Measurements from ENCODE around the gene HMOX1.

Gene HMOX1

DNA sequence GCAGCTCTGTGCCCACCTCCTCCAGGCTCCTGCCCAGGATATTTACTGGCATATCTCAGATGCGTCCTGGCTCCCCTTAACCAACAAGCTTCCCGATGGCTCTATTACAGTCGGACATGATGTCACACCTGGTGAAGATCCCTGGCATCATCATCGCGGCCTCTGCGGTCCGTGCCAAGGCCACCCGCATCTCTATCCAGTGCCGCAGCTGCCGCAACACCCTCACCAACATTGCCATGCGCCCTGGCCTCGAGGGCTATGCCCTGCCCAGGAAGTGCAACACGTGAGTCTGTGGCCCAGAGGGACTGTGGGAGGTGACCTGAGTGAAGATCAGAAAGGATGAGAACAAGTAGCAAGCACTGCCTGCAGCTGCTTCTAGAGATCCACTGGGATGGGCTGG, 25.5 kb downstream of the HMOX1 start:
- DNase-seq (ENCODE audit: low spot score), result no peak

DNA sequence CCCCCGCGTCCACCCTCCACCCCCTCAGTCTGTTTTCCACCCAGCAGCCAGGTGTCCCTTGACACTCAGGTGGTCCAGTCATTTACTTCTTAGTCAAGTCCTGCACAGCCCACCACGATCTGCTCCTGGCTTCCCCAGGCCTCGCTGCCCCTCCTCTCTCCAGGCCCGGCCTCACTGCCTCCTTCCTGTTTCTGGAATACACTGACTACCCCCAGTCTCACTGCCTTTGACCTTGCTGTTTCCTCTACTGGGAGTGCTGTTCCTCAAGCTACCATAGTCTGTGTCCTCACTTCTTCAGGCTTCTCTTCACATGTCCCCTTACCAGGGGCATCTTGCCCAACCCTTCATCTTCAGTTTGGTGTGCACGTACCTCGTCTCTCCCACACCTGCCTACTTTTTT, 26.5 kb downstream of the HMOX1 start:
- no peak for DNase-seq (ENCODE audit: low spot score)

DNA sequence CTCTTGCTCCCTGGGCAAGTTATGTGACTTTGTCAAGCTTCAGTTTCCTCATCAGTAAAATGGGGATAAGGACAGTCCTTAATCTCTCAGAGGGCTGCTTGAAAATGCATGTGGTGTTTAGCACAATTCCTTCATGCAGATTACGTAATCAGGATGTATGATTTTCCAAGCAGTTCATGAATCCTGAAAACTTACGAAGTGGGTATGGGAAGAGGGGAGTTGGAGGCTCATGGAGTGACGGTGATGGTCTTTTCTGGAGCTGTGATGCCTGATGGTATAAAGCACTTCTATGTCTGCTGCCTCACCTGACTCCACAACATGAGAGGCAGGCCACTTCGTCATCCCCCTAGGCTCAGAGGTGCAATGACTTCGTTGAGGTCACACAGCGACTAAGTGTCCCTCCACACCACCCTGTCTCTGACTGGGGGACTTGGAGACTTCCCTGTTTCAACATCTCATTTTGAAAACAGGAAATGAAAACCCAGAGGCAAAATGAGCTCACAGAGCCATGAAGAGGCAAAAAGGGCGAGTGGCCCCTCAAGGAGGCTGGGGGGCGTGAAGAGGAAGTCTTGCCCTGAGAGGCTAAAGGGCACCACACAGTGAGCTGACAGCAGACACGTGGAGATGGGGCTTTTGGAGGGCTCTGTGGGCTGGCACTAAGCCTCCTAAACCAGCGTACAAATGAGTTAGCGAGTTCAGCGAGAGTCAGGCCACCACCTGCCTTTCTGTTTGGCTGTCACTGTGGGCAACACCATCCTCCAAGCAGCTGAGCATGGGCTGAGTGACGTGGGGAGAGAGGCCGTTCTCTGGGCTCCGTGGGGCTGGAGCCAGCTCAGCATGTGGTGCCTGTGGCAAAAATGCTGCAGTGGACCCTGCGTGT, 29.1 kb downstream of the HMOX1 start:
- peak; percentile 14 for DNase-seq (ENCODE audit: low spot score)

GRCh38 chr22:35410663-35411034, 29.8 kb downstream of the HMOX1 start:
- no peak for DNase-seq (ENCODE audit: low spot score)

DNA sequence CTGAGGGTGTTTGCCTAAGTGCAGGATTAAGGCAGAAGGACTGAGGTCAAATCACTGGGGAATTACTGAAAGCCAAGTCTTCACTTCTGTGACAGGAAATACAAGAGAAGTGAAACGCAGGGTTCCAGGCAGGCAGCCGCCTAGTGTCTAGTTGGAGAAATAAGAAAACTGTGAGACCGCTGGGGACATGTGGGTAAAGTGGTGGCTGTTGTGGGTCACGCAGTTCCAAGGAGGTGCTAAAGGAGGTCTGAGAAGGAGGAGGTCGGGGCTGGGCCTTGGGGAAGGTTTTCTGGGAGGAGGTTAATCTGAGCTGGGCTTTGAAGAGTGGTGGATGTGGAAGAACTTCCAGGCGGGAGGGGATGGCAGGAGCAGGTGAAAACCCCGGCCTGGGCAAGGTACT, 30.2 kb downstream of the HMOX1 start:
- no peak for DNase-seq (ENCODE audit: low spot score)

- no peak for DNase-seq (ENCODE audit: low spot score)
These were observed 32.7 kb downstream of the HMOX1 start for GRCh38 chr22:35413624-35414023.

GRCh38 chr22:35417606-35418005, 36.7 kb downstream of the HMOX1 start:
- DNase-seq (ENCODE audit: low spot score), result no peak

GRCh38 chr22:35418088-35418487, 37.2 kb downstream of the HMOX1 start:
- DNase-seq (ENCODE audit: low spot score), result no peak

- DNase-seq (ENCODE audit: low spot score), result no peak
These were observed 37.8 kb downstream of the HMOX1 start for GRCh38 chr22:35418731-35419130.

DNA sequence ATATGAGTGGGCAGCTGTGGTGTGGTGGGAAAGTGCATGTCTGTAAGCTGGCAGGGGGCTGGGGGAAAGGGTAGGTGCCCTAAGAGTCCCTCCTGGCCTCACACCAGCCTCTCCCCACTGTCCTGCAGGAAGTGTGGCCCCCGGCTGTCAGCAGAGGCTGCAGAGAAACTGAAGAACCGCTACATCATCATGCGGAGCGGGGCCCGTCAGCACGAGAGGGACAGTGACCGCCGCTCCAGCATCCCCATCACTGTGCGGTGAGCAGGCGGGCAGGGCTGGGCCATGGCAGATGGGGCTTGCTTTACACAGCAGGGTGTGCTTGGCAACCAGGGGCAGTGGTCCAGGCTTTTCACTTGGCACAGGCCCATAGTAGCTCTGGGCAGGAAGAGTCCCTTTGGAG, 38.9 kb downstream of the HMOX1 start:
- DNase-seq (ENCODE audit: low spot score), result no peak

DNA sequence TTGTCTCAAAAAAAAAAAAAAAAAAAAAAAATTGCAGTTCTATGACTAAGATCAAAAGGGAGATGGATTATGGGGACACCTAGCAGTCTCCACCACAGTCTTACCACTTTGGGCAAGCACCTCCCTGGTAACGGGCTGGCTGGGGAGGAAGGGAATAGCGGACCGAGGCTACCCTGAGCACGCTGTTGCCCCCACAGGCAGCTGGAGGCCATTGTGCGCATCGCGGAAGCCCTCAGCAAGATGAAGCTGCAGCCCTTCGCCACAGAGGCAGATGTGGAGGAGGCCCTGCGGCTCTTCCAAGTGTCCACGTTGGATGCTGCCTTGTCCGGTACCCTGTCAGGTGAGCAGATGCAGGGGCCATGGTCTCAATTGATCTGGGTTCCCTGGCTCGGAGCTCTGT, 40.2 kb downstream of the HMOX1 start:
- no peak for DNase-seq (ENCODE audit: low spot score)

DNA sequence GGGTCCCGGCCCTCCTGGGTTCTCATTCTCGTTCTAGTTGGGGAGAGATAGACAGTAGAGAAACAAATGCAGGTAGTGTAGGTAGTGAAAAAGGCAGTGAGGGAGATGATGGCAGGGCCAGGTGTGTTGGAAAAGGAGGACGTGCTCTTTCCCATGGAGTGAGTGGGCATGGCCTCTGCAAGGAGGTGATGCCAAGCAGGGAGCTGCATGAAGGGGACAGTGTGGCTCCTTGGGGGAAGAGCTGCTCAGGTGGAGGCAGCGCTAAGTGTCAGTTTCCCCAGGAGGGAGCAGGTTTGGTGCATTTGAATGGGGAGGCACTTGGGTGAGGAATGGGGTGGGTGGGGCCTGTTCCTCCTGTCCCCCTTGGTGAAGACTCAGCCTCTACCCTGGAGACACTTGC, 41.2 kb downstream of the HMOX1 start:
- no peak for DNase-seq (ENCODE audit: low spot score)

- DNase-seq (ENCODE audit: low spot score), result no peak
These were observed 42.0 kb downstream of the HMOX1 start for GRCh38 chr22:35422936-35423335.

- DNase-seq (ENCODE audit: low spot score), result no peak
These were observed 43.2 kb downstream of the HMOX1 start for GRCh38 chr22:35424081-35424480.

DNA sequence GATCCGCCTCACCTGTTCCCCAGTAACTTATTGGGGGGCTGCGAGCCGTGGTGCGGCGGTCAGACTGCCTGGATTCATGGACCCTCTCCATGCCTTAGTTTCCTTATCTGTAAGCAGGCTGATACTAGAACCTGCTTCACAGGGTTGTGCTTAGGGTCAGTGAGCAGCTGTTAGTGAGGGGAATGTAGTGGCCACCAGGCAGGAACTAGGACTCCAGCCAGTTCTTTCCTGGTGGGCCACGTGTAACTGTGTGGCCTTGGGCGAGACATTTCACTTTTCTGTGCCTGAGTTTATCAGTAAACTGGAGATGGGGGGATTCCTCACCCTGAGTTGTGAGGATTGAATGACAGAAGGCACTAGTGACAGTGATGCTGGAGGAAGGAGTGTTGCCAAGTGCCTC, 43.9 kb downstream of the HMOX1 start:
- no peak for DNase-seq (ENCODE audit: low spot score)

DNA sequence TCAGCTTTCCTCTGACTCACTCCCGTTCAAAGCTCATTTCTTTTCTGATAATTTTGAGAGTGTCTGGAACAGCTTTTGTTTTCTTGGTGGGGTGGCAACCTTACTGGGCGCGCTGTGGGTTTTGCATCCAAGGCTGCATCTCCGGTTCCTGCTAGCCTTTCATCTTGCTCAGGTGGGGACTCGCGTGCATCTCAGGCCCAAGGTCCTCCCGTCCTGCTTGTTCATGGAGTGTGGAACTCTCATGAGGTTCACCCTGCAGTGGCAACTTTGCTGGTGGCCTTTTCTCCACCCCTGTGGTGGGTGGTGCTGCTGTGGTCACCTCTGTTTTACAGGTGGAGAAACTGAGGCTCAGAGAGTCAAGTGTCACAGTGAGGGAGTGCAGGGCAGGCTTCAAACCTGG, 44.6 kb downstream of the HMOX1 start:
- DNase-seq (ENCODE audit: low spot score), result no peak

GRCh38 chr22:35425971-35426800, 45.3 kb downstream of the HMOX1 start:
- DNase-seq (ENCODE audit: low spot score), result no peak

DNA sequence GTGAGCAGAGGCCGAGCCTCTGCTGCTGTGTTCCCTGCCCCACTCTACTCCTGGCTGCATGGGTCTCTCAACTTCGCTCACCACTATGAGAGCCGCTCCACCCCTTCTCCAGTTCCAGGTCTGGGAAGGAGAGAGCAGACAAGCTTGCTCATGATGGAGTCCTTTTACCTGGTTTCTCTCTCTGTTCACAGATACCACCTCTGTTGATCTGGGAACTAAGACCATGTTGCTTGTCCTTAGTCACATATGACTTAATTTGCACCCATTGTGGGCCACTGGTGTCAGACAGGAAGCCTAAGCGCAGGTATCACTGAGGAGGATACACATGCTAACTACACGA, 45.9 kb downstream of the HMOX1 start:
- DNase-seq (ENCODE audit: low spot score), result no peak

DNA sequence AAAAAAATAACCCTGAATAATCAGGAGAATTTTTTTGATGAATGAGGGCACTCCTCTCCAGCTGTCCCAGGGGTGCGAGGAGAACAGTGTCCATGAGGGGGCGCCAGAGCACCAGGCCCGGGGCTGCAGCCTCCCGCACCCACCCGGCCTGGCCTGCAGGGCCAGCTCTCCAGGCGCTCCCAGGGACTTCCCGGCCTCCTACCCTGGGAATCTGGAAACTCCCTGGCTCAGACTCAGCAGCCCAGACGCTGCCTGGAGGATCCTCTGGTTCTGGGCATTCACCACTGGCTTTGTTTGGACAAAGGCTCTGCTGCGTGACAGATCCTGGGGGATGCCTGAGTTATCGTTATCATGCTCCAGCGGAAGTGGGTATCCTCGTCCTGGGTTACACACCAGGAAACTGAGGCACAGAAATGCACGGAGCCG, 50.0 kb downstream of the HMOX1 start:
- DNase-seq (ENCODE audit: low spot score), result peak; percentile 58

- DNase-seq (ENCODE audit: low spot score), result no peak
These were observed 50.8 kb downstream of the HMOX1 start for GRCh38 chr22:35431483-35432227.

DNA sequence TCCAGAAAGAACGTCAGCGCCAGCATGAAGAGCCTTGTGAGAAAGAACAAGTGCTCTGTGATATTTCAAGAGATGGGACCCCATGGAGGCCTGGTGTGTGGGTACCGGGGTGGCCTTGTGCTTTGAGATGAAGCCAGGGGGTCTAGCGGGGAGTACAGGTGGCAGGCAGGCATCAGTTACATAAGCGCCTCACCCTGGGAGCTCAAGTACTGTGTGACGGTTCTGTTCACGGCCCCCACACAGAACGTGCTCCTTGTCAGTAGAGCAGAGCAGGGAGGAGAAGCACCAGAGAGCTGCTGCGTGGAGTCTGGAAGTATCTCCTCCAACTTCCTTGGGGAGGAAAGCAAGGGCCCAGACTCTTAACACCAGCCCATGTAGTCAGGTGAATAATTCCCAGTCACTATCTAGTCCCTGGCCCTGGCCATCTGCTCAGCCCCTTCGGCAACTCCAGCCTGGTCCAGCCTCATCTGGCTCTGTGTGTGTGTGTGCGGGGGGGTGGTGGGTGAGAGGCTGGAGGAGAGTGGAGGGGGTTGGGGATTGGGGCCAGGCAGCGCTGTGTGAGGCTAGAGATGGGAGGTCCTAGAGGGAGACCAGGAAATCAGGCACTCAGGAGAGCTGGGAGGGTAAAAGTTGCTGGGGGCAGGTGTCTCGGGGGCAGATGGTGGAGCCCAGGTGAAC, 51.5 kb downstream of the HMOX1 start:
- DNase-seq (ENCODE audit: low spot score), result no peak

GRCh38 chr22:35434061-35434710, 53.3 kb downstream of the HMOX1 start:
- DNase-seq (ENCODE audit: low spot score), result no peak
